PC-3 (cell line): ENCODE measurements around the gene STUM.

Experiments
- EZH2 ChIP-seq: fragments of 300-600 bp; sonication (generic); IDR thresholded peaks from one replicate; pipeline ENCODE4 v1.6.1; 2017; ENCODE audit warnings: antibody characterized with exemption, mild to moderate bottlenecking, low read length; ENCODE audit not compliant: unreplicated experiment
- EZH2phosphoT487 ChIP-seq: fragments of 300-600 bp; sonication (generic); IDR thresholded peaks from 2 replicates; pipeline ENCODE4 v1.6.1; 2018; ENCODE audit warnings: mild to moderate bottlenecking, antibody characterized with exemption, low read length, borderline replicate concordance
- TF ChIP-seq, protein P1 (sequence below): fragments of 300-600 bp; sonication (generic); conservative IDR thresholded peaks from 2 replicates; pipeline ENCODE4 v1.5.1; 2017; ENCODE audit warnings: antibody characterized with exemption, low read depth, mild to moderate bottlenecking, low read length

- TF ChIP-seq, protein P1, sequence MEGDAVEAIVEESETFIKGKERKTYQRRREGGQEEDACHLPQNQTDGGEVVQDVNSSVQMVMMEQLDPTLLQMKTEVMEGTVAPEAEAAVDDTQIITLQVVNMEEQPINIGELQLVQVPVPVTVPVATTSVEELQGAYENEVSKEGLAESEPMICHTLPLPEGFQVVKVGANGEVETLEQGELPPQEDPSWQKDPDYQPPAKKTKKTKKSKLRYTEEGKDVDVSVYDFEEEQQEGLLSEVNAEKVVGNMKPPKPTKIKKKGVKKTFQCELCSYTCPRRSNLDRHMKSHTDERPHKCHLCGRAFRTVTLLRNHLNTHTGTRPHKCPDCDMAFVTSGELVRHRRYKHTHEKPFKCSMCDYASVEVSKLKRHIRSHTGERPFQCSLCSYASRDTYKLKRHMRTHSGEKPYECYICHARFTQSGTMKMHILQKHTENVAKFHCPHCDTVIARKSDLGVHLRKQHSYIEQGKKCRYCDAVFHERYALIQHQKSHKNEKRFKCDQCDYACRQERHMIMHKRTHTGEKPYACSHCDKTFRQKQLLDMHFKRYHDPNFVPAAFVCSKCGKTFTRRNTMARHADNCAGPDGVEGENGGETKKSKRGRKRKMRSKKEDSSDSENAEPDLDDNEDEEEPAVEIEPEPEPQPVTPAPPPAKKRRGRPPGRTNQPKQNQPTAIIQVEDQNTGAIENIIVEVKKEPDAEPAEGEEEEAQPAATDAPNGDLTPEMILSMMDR: no peak
- TF ChIP-seq EZH2phosphoT487 (no peak), EZH2 (no peak)
Measured at GRCh38 chr1:226628612-226629155, 80.1 kb downstream of the STUM start.
